HG02981 (cell line): ENCODE measurements around the gene RMDN2.
"Not testable (repeated sequence)": the region's sequence is repeated elsewhere in the genome, so short reads cannot be mapped to it uniquely, and the experiment has no call there.

Experiments used
- ATAC-seq: cut with Tn5 transposase; IDR thresholded peaks from one replicate; pipeline ENCODE4 v1.9.1; 2021; ENCODE audit warnings: mild to moderate bottlenecking, moderate library complexity; ENCODE audit not compliant: unreplicated experiment

The RMDN2 gene

GRCh38 chr2:37985333-37985732, 60.2 kb downstream of the RMDN2 start:
- ATAC-seq: no peak

DNA sequence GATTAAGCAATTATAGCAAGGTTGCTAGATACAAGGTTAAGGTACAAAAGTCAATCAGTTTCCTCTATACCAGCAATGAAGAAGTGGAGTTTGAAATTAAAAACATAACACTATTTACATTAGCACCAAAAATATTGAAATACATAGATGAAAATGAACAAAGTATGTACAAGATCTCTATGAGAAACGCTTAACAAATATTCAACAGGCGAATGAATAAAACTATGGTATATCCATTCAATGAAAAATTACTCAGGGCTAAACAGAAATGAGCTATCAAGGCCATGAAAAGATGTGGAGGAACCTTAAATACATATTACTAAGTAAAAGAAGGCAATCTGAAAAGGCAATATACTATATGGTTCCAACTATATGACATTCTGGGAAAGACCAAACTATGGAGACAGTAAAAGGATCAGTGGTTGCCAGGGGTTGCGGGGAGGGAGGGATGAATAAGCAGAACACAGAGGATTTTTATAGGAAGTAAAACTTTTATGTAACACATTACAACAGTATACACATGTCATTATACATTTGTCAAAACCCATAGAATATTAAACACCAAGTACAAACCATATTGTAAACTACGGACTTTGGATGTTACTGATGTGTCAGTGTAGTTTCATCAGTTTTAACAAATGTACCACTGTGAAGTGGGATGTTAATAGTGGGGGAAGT, 62.1 kb downstream of the RMDN2 start:
- ATAC-seq: no peak

- no peak for ATAC-seq
These were observed 67.5 kb downstream of the RMDN2 start for GRCh38 chr2:37992601-37993000.

- ATAC-seq: no peak
These were observed 68.1 kb downstream of the RMDN2 start for GRCh38 chr2:37993143-37993542.

DNA sequence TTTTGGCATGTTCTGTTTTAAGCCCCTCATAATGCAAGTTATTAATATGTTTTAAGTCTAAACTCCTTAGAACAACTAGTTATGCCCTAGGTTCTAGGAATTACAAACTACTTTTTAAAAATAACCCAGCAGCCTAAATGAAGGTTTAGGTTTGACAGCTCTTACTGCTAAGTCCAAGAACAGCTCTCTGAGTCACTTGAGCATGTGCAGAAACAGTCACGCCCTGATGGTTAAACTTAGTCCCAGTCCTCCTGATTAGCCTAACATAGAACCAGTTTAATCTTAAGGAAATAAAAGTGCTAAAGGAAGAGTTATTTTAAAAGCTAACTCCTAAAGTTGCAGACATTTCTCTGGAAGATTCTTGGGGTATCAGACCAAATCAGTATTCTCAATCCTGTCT, 72.5 kb downstream of the RMDN2 start:
- no peak for ATAC-seq

GRCh38 chr2:38000485-38001222, 75.6 kb downstream of the RMDN2 start:
- no peak for ATAC-seq

- ATAC-seq: not testable (repeated sequence)
These were observed 85.1 kb downstream of the RMDN2 start for GRCh38 chr2:38010187-38010586.

- no peak for ATAC-seq
These were observed 85.9 kb downstream of the RMDN2 start for GRCh38 chr2:38010995-38011394.

- no peak for ATAC-seq
These were observed 88.2 kb downstream of the RMDN2 start for GRCh38 chr2:38013158-38013752.

DNA sequence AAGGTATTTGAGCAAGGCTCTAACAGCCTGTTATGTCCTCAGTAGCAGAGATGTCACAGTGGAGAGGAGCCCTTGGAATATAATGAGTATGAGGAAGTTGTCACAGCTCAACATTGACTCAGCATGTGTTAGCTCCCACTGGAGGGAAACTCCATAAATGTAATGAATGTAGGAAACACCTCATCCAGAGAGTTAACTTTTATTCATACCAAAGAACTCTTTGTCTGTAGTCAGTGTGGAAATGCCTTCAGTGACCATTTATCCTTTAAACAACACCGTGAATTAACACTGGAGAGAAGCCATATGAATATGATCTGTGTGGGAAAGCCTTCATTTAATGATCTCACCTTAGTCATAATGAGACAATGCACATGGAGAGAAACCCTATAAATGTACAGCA, 91.1 kb downstream of the RMDN2 start:
- ATAC-seq: no peak

DNA sequence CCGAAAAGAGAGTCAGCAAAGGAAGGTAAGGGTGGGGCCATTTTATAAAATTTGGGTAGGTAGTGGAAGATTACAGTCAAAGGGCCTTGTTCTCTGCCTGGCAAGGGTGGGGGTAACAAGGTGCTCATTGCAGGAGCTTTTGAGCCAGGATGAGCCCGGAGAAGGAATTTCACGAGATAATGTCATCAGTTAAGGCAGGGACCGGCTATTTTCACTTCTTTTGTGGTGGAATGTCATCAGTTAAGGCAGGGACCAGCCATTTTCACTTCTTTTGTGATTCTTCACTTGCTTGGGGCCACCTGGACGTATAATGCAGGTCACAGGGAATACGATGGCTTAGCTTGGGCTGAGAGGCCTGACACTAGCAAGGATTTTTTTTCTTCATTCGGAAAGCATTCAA, 92.7 kb downstream of the RMDN2 start:
- ATAC-seq: no peak

- ATAC-seq: not testable (repeated sequence)
These were observed 95.4 kb downstream of the RMDN2 start for GRCh38 chr2:38020359-38021069.

DNA sequence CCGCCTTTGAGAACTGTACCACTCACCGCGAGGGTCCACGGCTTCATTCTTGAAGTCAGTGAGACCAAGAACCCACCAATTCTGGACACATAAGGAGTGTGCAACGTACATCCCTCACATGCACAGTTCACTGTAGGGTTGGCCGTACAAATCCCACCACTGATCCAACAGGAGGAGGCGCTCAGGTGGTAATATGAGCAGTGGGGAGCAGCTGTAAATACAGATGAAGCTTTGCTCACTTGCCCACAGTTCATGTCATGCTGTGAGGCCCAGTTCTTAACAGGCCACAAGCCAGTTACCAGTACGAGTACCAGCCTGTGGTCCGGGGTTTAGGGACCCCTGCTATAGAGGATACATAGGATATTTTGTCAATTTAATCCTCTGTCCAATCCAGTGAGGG, 96.5 kb downstream of the RMDN2 start:
- ATAC-seq: no peak

DNA sequence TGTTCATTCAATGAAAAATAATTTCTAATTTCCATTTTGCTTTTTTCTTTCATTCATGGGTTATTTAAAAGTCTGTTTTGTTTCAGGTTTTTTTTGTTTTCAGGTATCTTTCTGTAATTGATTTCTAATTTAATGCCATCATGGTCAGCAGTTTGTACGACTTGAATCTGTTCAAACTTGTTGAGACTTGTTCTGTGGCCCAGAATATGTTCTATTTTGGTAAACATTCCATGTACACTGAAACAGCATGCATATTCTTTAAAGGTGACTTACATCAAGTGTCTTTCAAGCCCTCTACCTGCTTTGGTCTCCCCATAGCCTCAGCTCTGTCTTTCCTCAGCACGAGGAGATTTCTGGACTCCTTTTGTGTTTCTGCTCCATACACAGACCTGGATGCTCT, 101.8 kb downstream of the RMDN2 start:
- ATAC-seq: no peak

- no peak for ATAC-seq
These were observed 103.7 kb downstream of the RMDN2 start for GRCh38 chr2:38028829-38029228.

GRCh38 chr2:38029512-38029911, 104.4 kb downstream of the RMDN2 start:
- ATAC-seq: no peak

DNA sequence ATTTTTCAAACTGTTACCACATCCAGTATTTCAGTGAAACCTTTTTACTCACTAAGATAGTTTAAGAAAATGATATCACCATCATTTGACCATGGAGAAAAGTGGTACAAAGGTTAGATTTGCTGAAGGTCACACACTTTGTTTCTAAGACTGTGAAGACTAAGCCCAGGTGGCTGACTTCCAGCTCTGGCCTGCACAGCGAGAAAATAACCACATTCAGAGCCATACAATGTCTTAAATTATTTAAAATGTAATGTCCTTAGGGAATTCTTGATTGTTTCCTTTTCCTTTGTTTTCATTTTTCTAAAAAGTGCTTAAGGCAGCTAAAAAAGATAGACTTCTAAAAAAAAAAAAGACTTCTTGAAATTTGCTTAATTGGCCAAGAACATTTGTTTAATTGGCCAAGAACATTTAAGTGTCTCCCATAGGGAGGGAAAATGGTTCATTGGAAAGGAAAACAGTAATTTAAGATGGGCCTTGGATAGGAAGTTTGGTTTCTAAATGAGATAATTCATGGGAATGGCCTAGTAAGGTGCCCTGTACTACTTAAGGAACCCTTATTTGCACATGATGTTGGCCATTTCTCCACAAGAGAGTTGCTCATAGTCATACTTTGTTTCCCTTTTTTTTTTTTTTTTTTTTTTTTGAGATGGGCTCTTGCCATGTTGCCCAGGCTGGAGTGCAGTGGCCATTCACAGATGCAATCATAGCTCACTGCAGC, 105.7 kb downstream of the RMDN2 start:
- ATAC-seq: no peak

DNA sequence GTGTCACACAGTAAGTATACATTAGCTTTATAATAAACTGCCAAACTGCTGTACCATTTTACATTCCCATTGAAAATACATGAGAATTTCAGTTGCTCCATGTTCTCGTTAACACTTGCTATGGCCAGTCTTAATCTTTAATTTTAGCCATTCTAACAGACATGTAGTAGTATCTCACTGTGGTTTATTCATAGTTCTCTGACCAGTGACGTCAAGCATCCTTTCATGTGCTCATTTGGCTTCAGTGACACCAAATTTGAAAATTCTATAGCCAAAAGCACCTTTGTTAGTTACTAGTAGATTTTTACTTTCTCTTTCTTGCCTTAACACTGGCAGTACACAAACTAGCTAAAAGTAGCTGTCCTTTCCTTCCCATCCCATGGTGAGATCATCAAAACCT, 107.9 kb downstream of the RMDN2 start:
- no peak for ATAC-seq

GRCh38 chr2:38033646-38034045, 108.6 kb downstream of the RMDN2 start:
- no peak for ATAC-seq

DNA sequence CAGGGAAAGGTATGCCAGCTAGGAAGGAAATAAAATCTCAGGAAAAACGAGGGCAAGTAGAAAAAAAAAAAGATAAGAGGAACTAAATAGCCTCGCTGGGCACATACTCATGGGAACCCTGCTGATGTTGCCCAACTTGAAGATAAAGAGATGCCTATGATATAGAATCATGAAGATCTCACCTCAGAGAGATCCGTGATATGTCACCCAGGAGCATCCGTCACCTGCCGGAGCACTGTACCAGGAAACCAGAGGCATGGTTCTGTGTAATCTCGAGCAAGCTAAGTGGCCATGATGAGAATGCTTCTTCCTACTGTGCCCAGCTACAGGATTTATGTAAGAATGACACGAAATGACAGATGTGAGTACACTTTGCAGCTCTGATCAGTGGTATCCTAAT, 110.9 kb downstream of the RMDN2 start:
- no peak for ATAC-seq

- no peak for ATAC-seq
These were observed 112.2 kb downstream of the RMDN2 start for GRCh38 chr2:38037325-38037724.
